IMR-90 (cell line): ENCODE results near the gene C5orf58. TPM values are rescaled to one million over a fixed set of nuclear protein-coding genes. Genes with fewer than 3 reads are reported as not detected.

Experiments used
- ATAC-seq: fragments of 200-7000 bp; cut with Tn5 transposase; 2 replicates; pipeline ENCODE4 v1.9.1; 2020; ENCODE audit warnings: low read depth, mild to moderate bottlenecking, moderate library complexity
- BruUV-seq: library from RNA; stranded (reverse); fragments of 400-500 nt; replicated peaks from 2 replicates; lab custom pipeline; 2021; lab: Mats Ljungman, UMichigan
- CTCF ChIA-PET: fragments of 300-600 bp; formaldehyde crosslinking; extraction: SDS; loops from one replicate; lab custom pipeline; 2021; ENCODE audit warnings: antibody characterized with exemption; lab: Yijun Ruan, JAX
- POLR2A ChIA-PET: fragments of 300-600 bp; sonication (Branson Sonifier 250); formaldehyde crosslinking; loops from one replicate; lab custom pipeline; 2022; ENCODE audit warnings: antibody characterized with exemption; ENCODE audit not compliant: unreplicated experiment; lab: Charles Lee
- DNase-seq: peaks from one replicate; pipeline ENCODE4 v3.0.0; 2013
- H2AFZ ChIP-seq: replicated peaks from 2 replicates; pipeline ENCODE3; 2013; ENCODE audit warnings: low read length, mild to moderate bottlenecking; ENCODE audit not compliant: poor library complexity
- H2AK5ac ChIP-seq: 2 replicates; pipeline ENCODE4 v1.6.1; 2013; ENCODE audit warnings: low read depth, low read length, inconsistent platforms
- H2AK9ac ChIP-seq: replicated peaks from 2 replicates; pipeline ENCODE3; 2013; ENCODE audit warnings: mild to moderate bottlenecking, low read depth, low read length, moderate library complexity; ENCODE audit not compliant: poor library complexity
- H2BK120ac ChIP-seq: 2 replicates; pipeline ENCODE4 v1.6.1; 2013; ENCODE audit warnings: low read depth, low read length, inconsistent platforms
- H2BK15ac ChIP-seq: 3 replicates; pipeline ENCODE4 v1.6.1; 2013; ENCODE audit warnings: low read depth, low read length, inconsistent platforms
- H2BK20ac ChIP-seq: 2 replicates; pipeline ENCODE4 v1.6.1; 2013; ENCODE audit warnings: low read depth, mild to moderate bottlenecking, inconsistent platforms, low read length, moderate library complexity
- H2BK5ac ChIP-seq: 2 replicates; pipeline ENCODE4 v1.6.1; 2013; ENCODE audit warnings: mild to moderate bottlenecking, low read depth, low read length, inconsistent platforms; ENCODE audit not compliant: poor library complexity, severe bottlenecking
- H3K14ac ChIP-seq: replicated peaks from 2 replicates; pipeline ENCODE4 v1.6.1; 2013; ENCODE audit warnings: low read depth, low read length, inconsistent platforms
- H3K18ac ChIP-seq: 2 replicates; pipeline ENCODE4 v1.6.1; 2013; ENCODE audit warnings: low read depth, low read length, control low read depth
- H3K23ac ChIP-seq: 2 replicates; pipeline ENCODE4 v1.6.1; 2013; ENCODE audit warnings: low read depth, low read length, inconsistent platforms
- H3K27ac ChIP-seq: 2 replicates; pipeline ENCODE4 v1.5.1; 2013; ENCODE audit warnings: mild to moderate bottlenecking, control low read depth, low read length; ENCODE audit not compliant: insufficient read depth
- H3K27me3 ChIP-seq: 2 replicates; pipeline ENCODE4 v1.6.1; 2013; ENCODE audit warnings: low read length; ENCODE audit not compliant: control insufficient read depth, insufficient read depth
- H3K36me3 ChIP-seq: 2 replicates; pipeline ENCODE4 v1.6.1; 2013; ENCODE audit warnings: low read length, mixed read lengths; ENCODE audit not compliant: control insufficient read depth, insufficient read depth
- H3K4ac ChIP-seq: 2 replicates; pipeline ENCODE4 v1.6.1; 2013; ENCODE audit warnings: low read depth, low read length, inconsistent platforms
- H3K4me1 ChIP-seq: 2 replicates; pipeline ENCODE4 v1.6.1; 2013; ENCODE audit warnings: low read length, mixed read lengths; ENCODE audit not compliant: control insufficient read depth, insufficient read depth
- H3K4me2 ChIP-seq: 2 replicates; pipeline ENCODE4 v1.6.1; 2013; ENCODE audit warnings: low read depth, mild to moderate bottlenecking, control low read depth, low read length, moderate library complexity
- H3K4me3 ChIP-seq: 2 replicates; pipeline ENCODE4 v1.5.1; 2013; ENCODE audit warnings: low read depth, mild to moderate bottlenecking, control low read depth, low read length, moderate library complexity; ENCODE audit not compliant: insufficient read depth
- H3K56ac ChIP-seq: 2 replicates; pipeline ENCODE4 v1.6.1; 2013; ENCODE audit warnings: low read length, inconsistent platforms; ENCODE audit not compliant: insufficient read depth; ENCODE audit errors: extremely low read depth
- H3K79me1 ChIP-seq, 2 experiments: 2 replicates each; pipeline ENCODE4 v1.6.1; 2013; ENCODE audit warnings: low read length in 2 of 2, inconsistent platforms in 1 of 2, low read depth in 1 of 2
- H3K9ac ChIP-seq: 2 replicates; pipeline ENCODE4 v1.6.1; 2013; ENCODE audit warnings: low read depth, low read length, control low read depth
- H3K9me1 ChIP-seq: 2 replicates; pipeline ENCODE4 v1.6.1; 2013; ENCODE audit warnings: low read length, inconsistent platforms; ENCODE audit not compliant: insufficient read depth
- H3K9me3 ChIP-seq: 2 replicates; pipeline ENCODE4 v1.6.1; 2013; ENCODE audit warnings: low read length; ENCODE audit not compliant: control insufficient read depth, insufficient read depth
- H4K20me1 ChIP-seq: 2 replicates; pipeline ENCODE4 v1.6.1; 2013; ENCODE audit warnings: low read length, inconsistent platforms; ENCODE audit not compliant: insufficient read depth
- H4K5ac ChIP-seq: 2 replicates; pipeline ENCODE4 v1.6.1; 2013; ENCODE audit warnings: mild to moderate bottlenecking, low read depth, low read length, control low read depth
- H4K8ac ChIP-seq, 2 experiments: 2 replicates each; pipeline ENCODE4 v1.6.1; 2013; ENCODE audit warnings: low read depth in 2 of 2, low read length in 2 of 2, control low read depth in 1 of 2, inconsistent platforms in 1 of 2
- H4K91ac ChIP-seq: 2 replicates; pipeline ENCODE4 v1.6.1; 2013; ENCODE audit warnings: low read depth, low read length, inconsistent platforms; ENCODE audit not compliant: insufficient read depth
- CHD1 ChIP-seq: IDR thresholded peaks from 2 replicates; pipeline ENCODE4 v1.6.1; 2012; ENCODE audit warnings: low read depth, low read length, improper control_type of control experiment
- ELK1 ChIP-seq: fragments of 150-350 bp; IDR thresholded peaks from 2 replicates; pipeline ENCODE4 v1.6.1; 2016; ENCODE audit warnings: low read depth, mild to moderate bottlenecking, low read length, moderate library complexity, borderline replicate concordance
- MAFK ChIP-seq: IDR thresholded peaks from 2 replicates; pipeline ENCODE4 v1.6.1; 2012; ENCODE audit warnings: low read depth, low read length, improper control_type of control experiment
- MAZ ChIP-seq: IDR thresholded peaks from 2 replicates; pipeline ENCODE4 v1.6.1; 2012; ENCODE audit warnings: low read depth, mild to moderate bottlenecking, low read length, improper control_type of control experiment, moderate library complexity, borderline replicate concordance
- MXI1 ChIP-seq: IDR thresholded peaks from 2 replicates; pipeline ENCODE4 v1.6.1; 2012; ENCODE audit warnings: low read depth, mild to moderate bottlenecking, low read length, moderate library complexity, borderline replicate concordance
- RFX5 ChIP-seq: IDR thresholded peaks from 2 replicates; pipeline ENCODE4 v1.8.0; 2012; ENCODE audit warnings: low read depth, mild to moderate bottlenecking, low read length, moderate library complexity
- SMC3 ChIP-seq: fragments of 150-350 bp; IDR thresholded peaks from 2 replicates; pipeline ENCODE4 v1.6.1; 2016; ENCODE audit warnings: low read depth, mild to moderate bottlenecking, antibody characterized with exemption, low read length, moderate library complexity
- whole genome bisulfite sequencing, 2 experiments: methylation state at CpG; one replicate each; pipeline versions ENCODE4 v1.1.5 to v1.1.7; 2013; ENCODE audit warnings: missing lambda C conversion rate in 2 of 2; ENCODE audit not compliant: insufficient read length in 1 of 2; ENCODE audit errors: extremely low coverage in 2 of 2; 5-methylcytosine and 5-hydroxymethylcytosine counted together
- dilution Hi-C: fragments of 300-500 bp; cut with HindIII; formaldehyde crosslinking; loops from one replicate; pipeline ENCODE4 v1.14.3; 2018; ENCODE audit warnings: low sequenced_read_pairs; ENCODE audit not compliant: unreplicated experiment
- in situ Hi-C: fragments of 300-500 bp; cut with MboI; formaldehyde crosslinking; loops from 3 replicates; pipeline ENCODE4 v1.14.3; 2019; ENCODE audit warnings: low sequenced_read_pairs, inconsistent platforms, mixed read lengths
- intact Hi-C: fragments of 100-400 bp; cut with micrococcal nuclease; formaldehyde crosslinking; loops from 2 replicates; pipeline ENCODE4 v1.10.0; 2022
- polyA plus RNA-seq, 3 experiments: library from polyadenylated mRNA; depleted of rRNA; stranded (reverse); fragments of >200 nt; gene quantifications; 2 replicates each; pipeline ENCODE4 v1.2.3, GENCODE V29; 2012; ENCODE audit warnings: low replicate concordance in 1 of 3
- total RNA-seq: library from RNA; depleted of rRNA; stranded (reverse); fragments of >200 nt; gene quantifications from 2 replicates; pipeline ENCODE4 v1.2.3, GENCODE V29; 2012
- TF ChIP-seq, protein P1 (sequence below): fragments of 150-350 bp; IDR thresholded peaks from 2 replicates; pipeline ENCODE4 v1.6.1; 2017; ENCODE audit warnings: mild to moderate bottlenecking, antibody characterized with exemption, low read length, low read depth

Gene C5orf58
- total and polyA plus RNA-seq, 2 of the 4 experiments (the other 2 are of a cell fraction): not detected

DNA sequence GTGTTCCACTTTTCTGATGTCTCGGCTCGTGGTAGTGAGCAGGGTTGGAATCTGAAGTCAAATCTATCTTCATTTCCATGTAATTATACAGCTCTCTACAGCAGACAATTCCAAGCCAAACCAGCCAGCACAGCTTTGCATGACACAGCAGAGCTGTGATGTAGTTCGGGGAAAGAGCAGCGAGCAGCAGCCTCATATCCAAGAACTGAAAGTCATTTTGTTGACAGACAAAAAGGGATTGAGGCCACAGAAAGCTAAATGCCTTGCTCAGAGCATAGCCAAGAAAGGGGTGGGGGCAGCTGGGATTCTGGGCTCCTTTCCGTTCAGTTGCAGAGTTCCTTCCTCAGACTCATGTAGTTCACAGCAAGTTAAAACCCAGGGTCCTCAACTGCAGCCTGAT, 32.7 kb downstream of the C5orf58 start:
- H2BK15ac ChIP-seq: no peak overlapping the region
- CTCF ChIA-PET: interaction anchor here (1.0 kb wide), 1 partner anchor 26 kb away, joined by 3 read pairs; no protein-coding TSS in a partner anchor
- H2BK120ac ChIP-seq: no peak overlapping the region
- no peak overlapping the region for H3K4me3 ChIP-seq
- H3K27me3 ChIP-seq: peaks cover 4% of the 10 kb centered on the region
- no peaks in the 10 kb centered on the region for H3K4me1 ChIP-seq
- no TSS peak for BruUV-seq
- POLR2A ChIA-PET: no interaction called here
- no peak overlapping the region for H2AK9ac ChIP-seq
- intact Hi-C loops: loop anchor here (10.0 kb wide), 1 partner anchor 359 kb away; no protein-coding TSS in a partner anchor
- H3K79me1 ChIP-seq: no peaks in the 10 kb centered on the region
- no peak overlapping the region for H3K56ac ChIP-seq
- no peaks in the 10 kb centered on the region for H3K36me3 ChIP-seq
- H2AK5ac ChIP-seq: no peak overlapping the region
- H3K14ac ChIP-seq: no peak overlapping the region
- H3K9me1 ChIP-seq: no peaks in the 10 kb centered on the region
- H3K4ac ChIP-seq: no peak overlapping the region
- H3K18ac ChIP-seq: no peak overlapping the region
- H4K8ac ChIP-seq: no peak overlapping the region
- H3K23ac ChIP-seq: no peak overlapping the region
- no peaks in the 10 kb centered on the region for H3K9me3 ChIP-seq
- in situ Hi-C loops: no loop called here
- H3K27ac ChIP-seq: no peak overlapping the region
- dilution Hi-C loops: no loop called here
- DNase-seq: no peak
- no peak overlapping the region for H3K9ac ChIP-seq
- no peak overlapping the region for H4K91ac ChIP-seq
- H4K20me1 ChIP-seq: no peaks in the 10 kb centered on the region
- no peak overlapping the region for H2BK5ac ChIP-seq
- no CpG with 5 or more reads among the region's 5 CpGs for WGBS, 2 experiments
- no peak for TF ChIP-seq MAFK
- TF ChIP-seq MAZ: no peak
- no peak for TF ChIP-seq CHD1
- no peak for TF ChIP-seq RFX5
- TF ChIP-seq, protein P1, sequence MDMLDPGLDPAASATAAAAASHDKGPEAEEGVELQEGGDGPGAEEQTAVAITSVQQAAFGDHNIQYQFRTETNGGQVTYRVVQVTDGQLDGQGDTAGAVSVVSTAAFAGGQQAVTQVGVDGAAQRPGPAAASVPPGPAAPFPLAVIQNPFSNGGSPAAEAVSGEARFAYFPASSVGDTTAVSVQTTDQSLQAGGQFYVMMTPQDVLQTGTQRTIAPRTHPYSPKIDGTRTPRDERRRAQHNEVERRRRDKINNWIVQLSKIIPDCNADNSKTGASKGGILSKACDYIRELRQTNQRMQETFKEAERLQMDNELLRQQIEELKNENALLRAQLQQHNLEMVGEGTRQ: no peak
- TF ChIP-seq ELK1: no peak
- no peak for TF ChIP-seq MXI1
- TF ChIP-seq SMC3: no peak
- H4K5ac ChIP-seq: no peak overlapping the region
- H3K4me2 ChIP-seq: no peak overlapping the region
- no peak overlapping the region for H2AFZ ChIP-seq
- H2BK20ac ChIP-seq: no peak overlapping the region
- no peak for ATAC-seq
